GDM1 (cell line): ENCODE measurements around the gene LMF1.

Experiments used
- DNase-seq: peaks from one replicate; lab custom pipeline; 2025; lab: John Stamatoyannopoulos, UW

Gene LMF1

GRCh38 chr16:970766-971581, at the start of gene LMF1:
LMF1 (minus strand) TSS chr16:970984; CDS start chr16:970980, 4 bp downstream.
- peak; percentile 88 for DNase-seq

- no peak for DNase-seq
Measured at GRCh38 chr16:1020091-1020399, 49.3 kb upstream of the LMF1 start.

GRCh38 chr16:1019231-1020090, 48.7 kb upstream of the LMF1 start:
- no peak for DNase-seq

GRCh38 chr16:1018447-1019198, 47.8 kb upstream of the LMF1 start:
- DNase-seq = no peak

- DNase-seq = no peak
Measured at GRCh38 chr16:1014771-1015495, 44.1 kb upstream of the LMF1 start.

- DNase-seq = no peak
Measured at GRCh38 chr16:1014221-1014620, 43.4 kb upstream of the LMF1 start.

GRCh38 chr16:1013593-1013900, 42.8 kb upstream of the LMF1 start:
- DNase-seq = no peak

GRCh38 chr16:1012722-1013592, 42.2 kb upstream of the LMF1 start:
- DNase-seq = no peak

GRCh38 chr16:1012135-1012534, 41.4 kb upstream of the LMF1 start:
- no peak for DNase-seq

- DNase-seq = no peak
Measured at GRCh38 chr16:1011316-1012082, 40.7 kb upstream of the LMF1 start.

GRCh38 chr16:1010815-1011214, 40.0 kb upstream of the LMF1 start:
- DNase-seq = no peak

- DNase-seq = no peak
Measured at GRCh38 chr16:1010251-1010650, 39.5 kb upstream of the LMF1 start.

- no peak for DNase-seq
Measured at GRCh38 chr16:1009358-1010150, 38.8 kb upstream of the LMF1 start.

- no peak for DNase-seq
Measured at GRCh38 chr16:1008085-1008484, 37.3 kb upstream of the LMF1 start.

- DNase-seq = no peak
Measured at GRCh38 chr16:1007284-1007850, 36.6 kb upstream of the LMF1 start.

- DNase-seq = no peak
Measured at GRCh38 chr16:1006781-1007180, 36.0 kb upstream of the LMF1 start.

GRCh38 chr16:1005286-1005685, 34.5 kb upstream of the LMF1 start:
- DNase-seq = no peak

GRCh38 chr16:1003391-1004347, 32.9 kb upstream of the LMF1 start:
- no peak for DNase-seq
